Effector memory CD4-positive, alpha-beta T cell (primary cell): Measurements from ENCODE around the gene PIGL.

Experiments used
- DNase-seq, 3 donors: peaks; one replicate each; pipeline ENCODE4 v3.0.0-alpha.2; 2020
- H3K27ac ChIP-seq: 2 replicates; pipeline ENCODE4 v1.7.0; 2013; ENCODE audit warnings: mild to moderate bottlenecking, low read length, moderate library complexity; ENCODE audit not compliant: insufficient read depth, poor library complexity, severe bottlenecking
- H3K27me3 ChIP-seq: replicated peaks from 2 replicates; pipeline ENCODE4 v1.7.0; 2013; ENCODE audit warnings: mild to moderate bottlenecking, low read length; ENCODE audit not compliant: insufficient read depth, control insufficient read depth, poor library complexity, severe bottlenecking
- H3K36me3 ChIP-seq: 2 replicates; pipeline ENCODE4 v1.7.0; 2013; ENCODE audit warnings: mild to moderate bottlenecking, low read length, moderate library complexity; ENCODE audit not compliant: control insufficient read depth, insufficient read depth
- H3K4me1 ChIP-seq: 2 replicates; pipeline ENCODE4 v1.7.0; 2013; ENCODE audit warnings: low read length, mild to moderate bottlenecking; ENCODE audit not compliant: control insufficient read depth, insufficient read depth, poor library complexity, severe bottlenecking
- H3K4me3 ChIP-seq: 2 replicates; pipeline ENCODE4 v1.7.0; 2013; ENCODE audit warnings: low read length, low read depth, mild to moderate bottlenecking; ENCODE audit not compliant: insufficient read depth, poor library complexity, severe bottlenecking
- H3K9me3 ChIP-seq: 2 replicates; pipeline ENCODE4 v1.7.0; 2013; ENCODE audit warnings: mild to moderate bottlenecking, low read length, moderate library complexity; ENCODE audit not compliant: control insufficient read depth

Gene PIGL

GRCh38 chr17:16322636-16323035, 105.6 kb downstream of the PIGL start:
- Histone ChIP-seq H3K9me3 (no peaks in the 10 kb centered on the region), H3K27ac (no peak overlapping the region), H3K4me3 (no peak overlapping the region), H3K36me3 (peaks cover 16% of the 10 kb centered on the region), H3K4me1 (no peaks in the 10 kb centered on the region), H3K27me3 (no peaks in the 10 kb centered on the region)
- DNase-seq, result no peak

DNA sequence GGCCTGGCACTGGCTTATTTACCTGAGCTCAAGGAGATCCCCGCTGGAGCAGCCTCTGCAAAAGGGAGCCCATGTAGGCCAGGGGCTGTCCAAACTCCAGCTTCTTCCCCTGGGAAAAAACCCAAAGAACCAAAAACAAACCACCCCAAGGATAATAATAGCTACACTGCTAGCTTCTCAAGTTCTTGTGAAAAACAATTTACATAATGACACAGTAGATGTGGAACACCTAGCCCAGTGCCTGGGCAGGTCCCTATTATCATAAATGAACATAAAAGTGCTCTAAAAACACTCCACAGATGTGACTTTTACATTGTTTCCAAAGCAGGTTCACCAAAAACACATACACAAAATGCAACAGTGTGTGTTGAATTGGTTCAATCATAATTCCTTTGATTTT, 109.0 kb downstream of the PIGL start:
- Histone ChIP-seq H3K27ac (no peak overlapping the region), H3K9me3 (no peaks in the 10 kb centered on the region)
- DNase-seq, result no peak

DNA sequence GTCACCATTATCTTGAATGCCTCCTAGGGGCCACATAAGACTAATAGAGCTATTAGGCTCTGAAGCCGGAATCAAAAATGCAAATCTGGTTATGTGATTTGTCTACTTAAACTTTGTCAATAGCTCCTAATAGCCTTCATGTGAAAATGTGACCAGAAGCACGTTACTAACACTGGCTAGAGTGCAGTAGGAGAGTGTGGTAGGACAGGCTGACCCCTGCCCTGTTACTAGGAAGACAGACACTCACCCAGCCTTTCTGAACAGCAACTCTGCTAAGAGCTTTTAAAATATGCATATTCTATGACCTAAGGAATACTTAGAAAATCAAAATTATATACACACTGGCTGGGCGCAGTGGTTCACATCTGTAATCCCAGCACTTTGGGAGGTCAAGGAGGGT, 110.0 kb downstream of the PIGL start:
- no peaks in the 10 kb centered on the region for H3K4me1 ChIP-seq
- no peak for DNase-seq
- H3K36me3 ChIP-seq, result peaks cover 16% of the 10 kb centered on the region
- no peaks in the 10 kb centered on the region for H3K27me3 ChIP-seq
- H3K4me3 ChIP-seq, result no peak overlapping the region
- H3K27ac ChIP-seq, result no peak overlapping the region
- H3K9me3 ChIP-seq, result no peaks in the 10 kb centered on the region

More for the DNA sequence above, 109.0 kb downstream of the PIGL start:
- Histone ChIP-seq H3K27me3 (no peaks in the 10 kb centered on the region), H3K36me3 (peaks cover 16% of the 10 kb centered on the region), H3K4me1 (no peaks in the 10 kb centered on the region), H3K4me3 (no peak overlapping the region)

DNA sequence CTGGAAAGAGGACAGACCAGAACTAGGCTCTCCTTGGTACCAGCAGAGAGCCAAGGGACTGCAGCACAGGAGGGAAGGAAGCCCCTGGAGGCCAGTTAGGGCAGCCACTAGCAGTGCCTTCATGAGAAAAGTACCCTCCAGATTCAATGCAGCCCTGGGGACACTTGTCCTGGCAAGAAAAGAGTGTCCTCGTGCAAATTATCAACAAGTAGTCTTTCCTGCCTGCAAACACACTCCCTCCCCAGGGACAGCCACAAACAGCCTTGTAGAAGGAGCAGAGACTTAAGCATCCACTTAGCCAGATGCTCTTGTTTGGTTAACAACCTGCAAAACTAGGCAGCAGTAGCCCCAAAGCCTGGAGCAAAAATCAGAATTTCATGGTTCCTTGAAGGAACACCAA, 112.0 kb downstream of the PIGL start:
- Histone ChIP-seq H3K9me3 (no peaks in the 10 kb centered on the region), H3K36me3 (peaks cover 16% of the 10 kb centered on the region), H3K27ac (no peak overlapping the region), H3K4me1 (no peaks in the 10 kb centered on the region), H3K4me3 (no peak overlapping the region), H3K27me3 (no peaks in the 10 kb centered on the region)
- DNase-seq, result no peak

DNA sequence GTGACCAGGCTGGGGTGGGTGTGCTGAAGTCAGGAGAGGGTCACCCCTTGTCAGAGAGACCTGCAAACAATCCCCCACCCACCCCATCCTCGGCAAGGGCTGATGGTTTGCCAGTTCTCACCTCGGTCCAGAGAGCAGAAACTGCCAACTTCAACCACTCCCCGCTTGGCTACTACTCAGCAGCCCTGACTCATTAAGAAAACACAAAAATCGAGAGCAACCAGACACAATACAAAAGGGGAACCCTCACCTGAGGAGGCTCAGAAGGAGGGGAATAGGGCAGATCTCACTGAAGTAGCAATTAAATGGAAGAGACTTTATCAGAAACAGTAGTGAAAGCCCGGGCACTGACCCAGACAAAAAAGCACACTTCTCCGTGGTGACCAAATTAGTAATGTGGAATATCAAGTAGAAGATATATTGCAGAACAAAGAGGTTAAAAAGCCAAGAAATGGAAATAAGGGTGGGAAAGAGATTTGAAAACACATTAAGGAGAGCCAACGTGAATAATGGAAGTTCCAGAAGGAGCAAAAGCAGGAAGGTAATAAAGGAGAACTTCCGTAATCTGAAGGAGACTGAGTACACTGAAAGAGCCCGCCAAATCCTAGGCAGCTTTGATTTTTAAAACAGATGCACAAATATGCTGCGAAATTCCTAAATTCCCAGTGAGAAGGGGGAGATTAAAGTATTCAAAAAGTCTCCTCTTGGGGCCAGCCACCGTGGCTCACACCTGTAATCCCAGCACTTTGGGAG, 112.7 kb downstream of the PIGL start:
- no peak overlapping the region for H3K27ac ChIP-seq
- no peaks in the 10 kb centered on the region for H3K9me3 ChIP-seq
- H3K36me3 ChIP-seq, result peaks cover 16% of the 10 kb centered on the region
- no peaks in the 10 kb centered on the region for H3K27me3 ChIP-seq
- no peaks in the 10 kb centered on the region for H3K4me1 ChIP-seq
- DNase-seq, result no peak
- H3K4me3 ChIP-seq, result no peak overlapping the region

- Histone ChIP-seq H3K27me3 (no peaks in the 10 kb centered on the region), H3K4me3 (no peak overlapping the region), H3K4me1 (no peaks in the 10 kb centered on the region), H3K9me3 (no peaks in the 10 kb centered on the region), H3K27ac (no peak overlapping the region), H3K36me3 (peaks cover 7% of the 10 kb centered on the region)
- DNase-seq, result no peak
Measured at GRCh38 chr17:16338391-16338790, 121.4 kb downstream of the PIGL start.

DNA sequence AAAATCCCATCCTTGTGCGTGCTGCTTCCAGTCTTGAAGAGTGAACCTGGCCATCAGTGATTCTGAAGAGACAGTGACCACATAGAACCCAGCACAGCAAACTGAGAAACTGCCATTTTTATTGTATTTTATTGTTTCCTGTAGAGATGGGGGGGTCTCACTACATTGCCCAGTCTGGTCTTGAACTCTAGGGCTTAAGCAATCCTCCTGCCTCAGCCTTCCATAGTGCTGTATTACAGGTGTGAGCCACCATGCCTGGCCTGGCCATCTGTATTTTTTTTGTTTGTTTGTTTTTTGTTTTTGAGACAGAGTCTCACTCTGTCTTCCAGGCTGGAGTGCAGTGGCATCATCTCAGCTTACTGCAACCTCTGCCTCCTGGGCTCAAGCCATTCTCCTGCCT, 122.4 kb downstream of the PIGL start:
- no peak for DNase-seq
- no peak overlapping the region for H3K27ac ChIP-seq
- no peaks in the 10 kb centered on the region for H3K4me1 ChIP-seq
- H3K9me3 ChIP-seq, result no peaks in the 10 kb centered on the region
- H3K36me3 ChIP-seq, result peaks cover 7% of the 10 kb centered on the region
- no peaks in the 10 kb centered on the region for H3K27me3 ChIP-seq
- no peak overlapping the region for H3K4me3 ChIP-seq

DNA sequence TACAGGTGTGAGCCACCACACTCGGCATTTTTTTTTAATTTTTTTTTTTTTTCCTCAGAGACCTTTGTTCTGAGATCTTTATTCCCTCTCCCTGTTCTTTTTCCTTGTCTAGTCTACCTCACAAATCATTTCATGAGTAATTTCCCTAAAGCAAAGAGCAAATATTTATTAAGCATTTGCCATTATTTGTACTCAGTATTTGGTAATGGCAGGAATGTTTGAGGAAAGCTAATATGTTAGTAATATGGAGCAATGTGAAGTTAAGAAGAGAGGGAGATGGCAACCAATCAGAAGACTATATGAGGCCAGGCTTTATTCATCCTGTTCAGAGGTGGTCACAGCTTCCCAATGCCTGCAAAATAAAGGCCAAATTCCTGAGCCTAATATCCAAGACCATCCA, 122.9 kb downstream of the PIGL start:
- H3K4me3 ChIP-seq, result no peak overlapping the region
- no peaks in the 10 kb centered on the region for H3K27me3 ChIP-seq
- H3K27ac ChIP-seq, result no peak overlapping the region
- no peaks in the 10 kb centered on the region for H3K4me1 ChIP-seq
- no peaks in the 10 kb centered on the region for H3K9me3 ChIP-seq
- peaks cover 7% of the 10 kb centered on the region for H3K36me3 ChIP-seq
- DNase-seq, result no peak

- no peak for DNase-seq
- no peaks in the 10 kb centered on the region for H3K9me3 ChIP-seq
- no peak overlapping the region for H3K27ac ChIP-seq
- peaks cover 7% of the 10 kb centered on the region for H3K36me3 ChIP-seq
- H3K4me3 ChIP-seq, result no peak overlapping the region
- no peaks in the 10 kb centered on the region for H3K4me1 ChIP-seq
- no peaks in the 10 kb centered on the region for H3K27me3 ChIP-seq
Measured at GRCh38 chr17:16342979-16343378, 126.0 kb downstream of the PIGL start.

GRCh38 chr17:16343569-16343968, 126.6 kb downstream of the PIGL start:
- H3K36me3 ChIP-seq, result peaks cover 7% of the 10 kb centered on the region
- H3K4me3 ChIP-seq, result no peak overlapping the region
- no peak overlapping the region for H3K27ac ChIP-seq
- H3K9me3 ChIP-seq, result no peaks in the 10 kb centered on the region
- H3K27me3 ChIP-seq, result no peaks in the 10 kb centered on the region
- H3K4me1 ChIP-seq, result no peaks in the 10 kb centered on the region
- no peak for DNase-seq
